OCI-LY3 (cell line): Measurements from ENCODE around the gene HDHD2.
"Not testable (repeated sequence)": the region's sequence is repeated elsewhere in the genome, so short reads cannot be mapped to it uniquely, and the experiment has no call there.

Source experiments
- EZH2phosphoT487 ChIP-seq: fragments of 200-600 bp; shearing (Covaris generic); IDR thresholded peaks from 2 replicates; pipeline ENCODE4 v1.6.1; 2018; ENCODE audit warnings: antibody characterized with exemption, mixed run types, low read depth
- TF ChIP-seq, protein P1 (sequence below): fragments of 200-600, 300-600 bp; sonication (generic); IDR thresholded peaks from 2 replicates; pipeline ENCODE4 v1.5.1; 2014; ENCODE audit warnings: antibody characterized with exemption, low read length, low read depth

DNA sequence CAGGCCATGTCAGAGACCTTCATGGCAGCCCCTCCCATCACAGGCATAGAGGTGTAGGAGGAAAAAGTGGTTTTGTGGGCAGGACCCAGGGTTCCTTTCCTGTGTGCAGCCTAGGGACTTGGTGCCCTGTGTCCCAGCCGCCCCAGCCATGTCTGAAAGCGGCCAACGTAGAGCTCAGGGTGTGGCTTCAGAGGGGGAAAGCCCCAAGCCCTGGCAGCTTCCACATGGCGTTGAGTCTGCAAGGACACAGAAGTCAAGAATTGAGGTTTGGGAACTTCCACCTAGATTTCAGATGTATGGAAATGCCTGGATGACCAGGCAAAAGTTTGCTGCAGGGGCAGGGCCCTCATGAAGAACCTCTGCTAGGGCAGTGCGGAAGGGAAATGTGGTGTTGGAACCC lies 31.9 kb upstream of the HDHD2 start:
- TF ChIP-seq, protein P1, sequence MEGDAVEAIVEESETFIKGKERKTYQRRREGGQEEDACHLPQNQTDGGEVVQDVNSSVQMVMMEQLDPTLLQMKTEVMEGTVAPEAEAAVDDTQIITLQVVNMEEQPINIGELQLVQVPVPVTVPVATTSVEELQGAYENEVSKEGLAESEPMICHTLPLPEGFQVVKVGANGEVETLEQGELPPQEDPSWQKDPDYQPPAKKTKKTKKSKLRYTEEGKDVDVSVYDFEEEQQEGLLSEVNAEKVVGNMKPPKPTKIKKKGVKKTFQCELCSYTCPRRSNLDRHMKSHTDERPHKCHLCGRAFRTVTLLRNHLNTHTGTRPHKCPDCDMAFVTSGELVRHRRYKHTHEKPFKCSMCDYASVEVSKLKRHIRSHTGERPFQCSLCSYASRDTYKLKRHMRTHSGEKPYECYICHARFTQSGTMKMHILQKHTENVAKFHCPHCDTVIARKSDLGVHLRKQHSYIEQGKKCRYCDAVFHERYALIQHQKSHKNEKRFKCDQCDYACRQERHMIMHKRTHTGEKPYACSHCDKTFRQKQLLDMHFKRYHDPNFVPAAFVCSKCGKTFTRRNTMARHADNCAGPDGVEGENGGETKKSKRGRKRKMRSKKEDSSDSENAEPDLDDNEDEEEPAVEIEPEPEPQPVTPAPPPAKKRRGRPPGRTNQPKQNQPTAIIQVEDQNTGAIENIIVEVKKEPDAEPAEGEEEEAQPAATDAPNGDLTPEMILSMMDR: not testable (repeated sequence)
- TF ChIP-seq EZH2phosphoT487: not testable (repeated sequence)
